Stimulated activated CD4-positive, alpha-beta T cell treated with anti-CD3 and anti-CD28 coated beads, Interleukin-1b, Interleukin-23, amount 100 ng/mL, for 24 hours (primary cell): ENCODE results near the gene HAT1.
A peak's percentile ranks its signal among the peaks of the same experiment; 100 is the strongest.
"Not testable (repeated sequence)": the region's sequence is repeated elsewhere in the genome, so short reads cannot be mapped to it uniquely, and the experiment has no call there.

Experiments used
- DNase-seq, 4 experiments: peaks; one replicate each; pipeline ENCODE4 v3.0.0-alpha.2; 2020; ENCODE audit warnings: low read depth in 4 of 4, low spot score in 1 of 4

HAT1 gene

GRCh38 chr2:171968509-171968908, 46.2 kb downstream of the HAT1 start:
- DNase-seq: no peak

GRCh38 chr2:171972329-171972982, 50.2 kb downstream of the HAT1 start:
- DNase-seq: no peak

GRCh38 chr2:171979103-171979502, 56.8 kb downstream of the HAT1 start:
- DNase-seq: no peak

GRCh38 chr2:171983924-171984323, 61.7 kb downstream of the HAT1 start:
- DNase-seq: not testable (repeated sequence)

DNA sequence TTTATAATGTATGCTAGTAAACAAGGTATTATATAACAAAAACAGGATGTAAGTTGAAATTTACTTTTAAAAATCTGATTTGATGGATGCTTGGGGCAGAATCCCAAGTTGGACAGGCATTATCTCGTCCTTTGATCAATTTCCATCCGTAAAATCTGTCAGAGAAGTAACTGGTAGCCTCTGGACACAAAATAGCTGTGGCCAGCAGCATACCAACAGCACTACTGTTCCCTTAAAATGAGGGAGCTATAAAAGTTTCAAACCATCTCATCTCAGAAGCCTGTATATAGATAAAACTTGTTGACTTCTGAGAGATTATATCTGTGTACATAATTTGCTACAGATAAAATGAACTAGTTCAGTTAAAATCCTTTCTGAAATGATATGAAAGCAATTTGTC, 62.8 kb downstream of the HAT1 start:
- no peak for DNase-seq

DNA sequence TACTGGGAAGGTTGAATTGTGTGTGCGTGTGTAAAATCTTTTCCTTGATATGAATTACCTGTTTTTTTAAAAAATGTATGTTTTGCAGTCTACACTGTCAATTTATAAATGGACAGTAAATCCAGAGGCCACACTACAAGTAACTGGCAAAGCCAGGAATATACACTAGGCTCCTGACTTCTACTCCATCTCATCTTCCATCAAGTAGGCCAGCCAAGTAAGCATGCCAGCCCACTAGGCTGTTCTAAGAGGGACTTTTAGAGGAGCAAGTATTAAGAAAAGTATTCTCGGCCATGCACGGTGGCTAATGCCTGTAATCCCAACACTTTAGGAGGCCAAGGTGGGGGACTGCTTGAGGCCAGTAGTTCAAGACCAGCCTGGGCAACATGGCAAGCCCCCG, 64.5 kb downstream of the HAT1 start:
- no peak for DNase-seq

DNA sequence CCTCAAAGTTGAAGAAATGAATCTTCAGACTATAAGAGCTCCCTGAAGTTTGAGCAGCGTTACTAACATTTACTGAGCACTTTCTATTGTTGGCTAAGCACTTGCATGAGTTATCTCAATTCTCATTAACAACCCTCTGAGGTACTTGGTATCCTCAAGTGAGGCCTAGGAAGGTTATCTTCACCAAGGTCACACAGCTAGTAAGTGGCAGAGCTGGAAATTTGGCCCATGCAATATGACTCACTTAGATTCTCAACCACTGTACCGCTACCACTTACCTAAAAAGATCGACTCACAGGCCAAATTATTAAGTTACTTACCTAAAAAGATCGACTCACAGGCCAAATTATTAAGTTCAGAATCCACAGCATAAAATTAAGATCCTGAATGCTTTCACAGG, 68.8 kb downstream of the HAT1 start:
- no peak for DNase-seq

DNA sequence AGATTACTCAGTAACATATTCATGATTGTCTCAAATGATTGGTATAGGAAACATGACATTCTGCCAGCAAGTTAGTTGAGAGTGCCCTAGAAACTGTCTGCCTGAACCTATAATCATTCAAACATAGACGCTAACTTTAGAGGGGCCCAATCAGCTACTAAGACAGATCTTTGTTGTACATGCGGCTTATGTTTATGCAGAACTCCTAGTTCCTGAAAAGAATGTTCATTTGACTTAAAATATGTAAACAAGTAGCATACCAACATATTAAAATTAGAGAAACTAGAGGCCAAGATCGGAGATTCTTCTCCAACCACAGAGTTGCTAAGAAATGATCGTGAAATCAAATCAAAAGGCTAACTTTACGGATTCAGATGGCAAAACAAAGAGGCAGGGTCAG, 73.3 kb downstream of the HAT1 start:
- DNase-seq: no peak

DNA sequence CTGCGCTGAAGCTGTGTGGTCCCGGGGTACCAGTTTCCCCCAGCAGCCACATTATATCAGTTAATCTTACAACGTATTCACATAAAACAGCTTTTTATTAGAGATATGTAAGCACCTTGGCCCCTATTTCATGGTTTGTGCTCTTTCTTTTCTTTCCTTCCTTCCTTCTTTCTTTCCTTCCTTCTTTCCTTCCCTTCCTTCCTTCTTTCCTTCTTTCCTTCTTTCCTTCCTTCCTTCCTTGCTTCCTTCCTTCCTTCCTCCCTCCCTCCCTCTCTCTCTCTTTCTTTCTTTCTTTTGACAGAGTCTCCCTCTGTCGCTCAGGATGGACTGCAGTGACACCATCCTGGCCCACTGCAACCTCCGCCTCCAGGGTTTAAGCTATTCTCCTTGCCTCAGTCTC, 73.8 kb downstream of the HAT1 start:
- no peak for DNase-seq

DNA sequence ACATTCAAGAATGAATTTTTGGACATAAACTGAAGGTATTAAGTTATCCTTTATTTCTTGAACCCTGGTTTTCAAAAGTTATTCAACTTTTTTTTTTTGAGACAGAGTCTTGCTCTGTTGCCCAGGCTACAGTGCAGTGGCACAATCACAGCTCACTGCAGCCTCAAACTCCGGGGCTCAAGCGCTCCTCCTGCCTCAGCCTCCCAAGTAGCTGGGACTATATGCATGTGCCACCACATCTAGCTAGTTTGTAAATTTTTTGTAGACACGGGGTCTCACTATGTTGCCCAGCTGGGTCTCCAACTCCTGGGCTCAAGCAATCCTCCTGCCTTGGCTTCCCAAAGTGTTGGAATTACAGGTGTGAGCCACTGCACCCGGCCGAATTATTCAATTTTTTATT, 74.8 kb downstream of the HAT1 start:
- DNase-seq: not testable (repeated sequence)

DNA sequence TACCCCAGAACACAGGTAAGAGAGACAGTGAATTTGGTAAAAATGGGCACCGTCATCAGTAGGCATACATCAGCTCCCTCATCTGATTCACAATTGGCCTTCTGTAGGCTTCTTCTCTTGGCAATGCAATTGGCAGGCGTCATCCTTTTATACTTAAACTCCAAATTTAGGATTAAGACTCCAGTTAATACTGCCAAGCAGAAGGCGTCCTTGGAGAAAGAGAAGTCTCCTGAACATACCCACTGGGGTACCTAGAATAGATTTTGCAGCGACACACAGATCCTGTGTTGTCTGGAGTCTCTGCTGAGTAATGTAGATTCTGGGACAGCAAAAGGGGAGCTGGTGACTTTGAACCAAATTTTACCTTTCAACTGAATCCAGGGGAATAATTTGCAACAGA, 76.9 kb downstream of the HAT1 start:
- no peak for DNase-seq

DNA sequence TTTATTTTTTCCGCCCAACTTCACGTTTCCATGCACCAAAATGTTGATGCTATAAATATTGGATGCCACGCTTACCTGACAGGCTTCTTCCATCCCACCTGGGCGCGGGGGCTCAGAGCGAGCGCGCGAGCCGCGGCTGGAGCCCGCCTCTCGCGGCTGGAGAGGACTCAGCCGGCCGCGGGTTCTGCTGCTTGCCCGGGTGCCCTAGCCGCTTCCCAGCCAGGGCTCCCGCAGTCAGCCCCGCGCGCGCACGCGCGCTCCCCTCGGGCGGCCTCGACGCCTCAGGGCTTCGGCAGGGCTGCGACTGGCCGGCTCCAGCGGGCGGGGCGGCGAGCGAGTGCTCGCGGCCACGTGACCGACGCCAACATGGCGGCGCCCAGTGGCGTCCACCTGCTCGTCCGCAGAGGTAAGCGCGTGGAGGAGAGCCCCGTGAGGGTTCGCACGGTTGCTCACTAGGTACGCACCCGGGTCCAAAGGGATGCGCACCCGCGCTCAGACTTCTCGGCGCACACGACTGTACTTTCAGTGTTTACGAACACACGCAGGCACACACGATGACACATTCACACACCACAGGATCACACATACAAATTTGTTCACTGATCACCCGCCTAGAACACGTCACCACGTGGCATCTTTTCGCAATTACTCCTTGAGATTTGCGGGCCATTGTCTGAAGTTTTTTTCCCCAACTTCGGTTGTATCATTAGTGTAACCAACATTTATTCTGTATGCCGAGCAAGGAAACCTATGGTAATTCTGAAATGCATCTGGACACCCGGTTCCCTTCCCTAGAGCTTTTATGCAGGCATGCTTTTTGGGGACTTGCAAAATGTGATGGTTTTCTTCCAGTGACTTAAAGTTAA, 77.6 kb downstream of the HAT1 start, which contains the start of gene METAP1D:
Gene METAP1D (plus strand): TSS at position 350 of the 866 bp plus-strand sequence. CDS start 17 bp downstream, at position 367.
- DNase-seq: peak; percentile 68 to 87 (median 74)

DNA sequence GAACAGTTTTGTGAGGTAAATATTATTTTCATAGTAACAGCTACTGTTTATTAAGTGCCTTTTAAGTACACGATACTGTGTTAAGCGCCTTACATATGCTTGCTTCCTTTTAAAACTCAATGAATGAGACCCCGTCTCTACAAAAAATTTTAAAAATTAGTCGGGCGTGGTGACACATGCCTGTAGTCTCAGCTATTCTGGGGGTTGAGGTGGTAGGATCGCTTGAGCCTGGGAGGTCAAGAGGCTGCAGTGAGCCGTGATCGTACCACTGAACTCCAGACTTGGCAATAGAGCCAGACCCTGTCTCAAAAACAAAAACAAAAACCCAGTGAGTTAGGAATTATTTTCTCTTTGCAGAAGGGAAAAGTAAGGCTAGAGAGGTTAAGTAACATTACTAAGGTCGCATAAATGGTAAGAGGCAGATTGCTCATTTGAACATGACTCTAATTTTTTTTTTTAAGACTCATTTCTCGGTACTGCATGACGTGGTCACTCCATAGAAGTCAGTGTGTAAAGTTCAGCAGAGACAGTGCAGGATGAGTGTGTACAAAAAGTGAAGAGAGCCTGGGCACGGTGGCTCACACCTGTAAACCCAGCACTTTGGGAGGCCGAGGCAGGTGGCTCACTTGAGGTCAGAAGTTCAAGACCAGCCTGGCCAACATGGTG, 78.6 kb downstream of the HAT1 start:
- no peak for DNase-seq

DNA sequence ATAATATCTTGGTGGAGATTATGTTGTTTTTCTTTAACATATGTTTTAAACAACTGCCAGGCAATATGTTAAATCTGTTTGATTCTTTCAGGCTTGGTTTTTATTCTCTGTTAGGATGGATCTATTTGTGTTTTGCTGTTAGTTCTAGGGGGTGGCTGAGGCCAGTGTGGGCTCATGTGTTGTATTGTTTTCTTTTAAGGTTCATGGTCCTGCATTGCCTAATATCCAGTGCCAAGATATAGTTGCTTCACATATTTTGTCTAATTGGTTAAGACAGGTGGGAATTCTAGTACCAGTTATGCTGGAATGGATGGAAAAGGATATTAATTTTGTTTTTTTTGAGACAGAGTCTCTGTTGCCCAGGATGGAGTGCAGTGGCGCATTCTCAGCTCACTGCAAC, 85.1 kb downstream of the HAT1 start:
- no peak for DNase-seq

DNA sequence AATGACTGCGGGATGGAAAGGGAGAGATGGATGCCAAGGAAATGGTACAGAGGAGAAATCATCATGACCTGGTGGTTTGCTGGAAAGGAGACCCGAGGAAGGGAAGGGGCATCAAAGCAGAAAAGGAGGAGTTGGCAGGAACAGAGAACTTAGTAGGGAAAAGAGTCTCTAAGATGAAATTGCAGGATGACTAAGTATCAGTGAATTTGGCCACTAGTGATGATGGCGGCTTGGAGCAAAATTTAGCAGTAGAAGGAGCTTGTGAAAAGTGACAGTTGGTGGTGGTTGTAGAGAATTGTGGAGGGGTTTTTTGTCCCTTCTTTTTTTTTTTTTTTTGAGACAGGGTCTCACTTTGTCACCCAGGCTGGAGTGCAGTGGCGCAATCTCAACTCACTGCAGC, 87.6 kb downstream of the HAT1 start:
- DNase-seq: no peak

- DNase-seq: no peak
Observed at GRCh38 chr2:172011812-172012575, 89.7 kb downstream of the HAT1 start.

DNA sequence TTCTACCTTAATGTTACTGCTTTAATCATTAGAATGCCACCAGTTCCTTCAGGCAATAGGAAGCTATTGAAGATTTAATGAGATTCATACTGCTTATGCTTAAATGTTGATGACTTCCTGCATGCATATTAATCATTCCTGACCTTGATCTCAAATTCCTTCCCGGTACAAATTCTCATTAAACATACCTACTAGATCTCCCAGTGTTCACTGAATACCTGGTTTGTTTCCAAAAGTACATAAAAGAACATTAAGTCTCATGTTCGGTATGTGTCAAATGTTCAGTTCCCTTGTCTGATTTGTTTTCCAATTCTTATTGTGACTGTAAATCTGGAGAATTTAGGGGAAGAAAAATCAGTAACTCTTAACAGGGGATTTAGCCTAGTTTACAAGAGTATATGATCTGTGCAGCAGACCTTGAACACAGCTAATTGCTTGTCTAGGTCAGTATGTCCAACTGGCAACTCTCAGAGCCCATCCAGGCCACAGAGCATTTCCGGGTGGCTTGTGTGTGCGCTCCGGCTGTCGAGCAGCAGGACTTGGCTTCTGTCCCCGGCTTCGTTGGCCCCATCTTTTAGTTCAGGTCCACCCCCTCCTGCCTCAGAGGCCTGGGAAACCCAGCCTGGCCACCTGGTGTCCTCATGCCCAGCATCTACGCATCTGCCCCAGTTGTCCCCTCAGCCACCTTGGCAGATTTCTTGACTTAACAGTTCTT, 90.6 kb downstream of the HAT1 start:
- DNase-seq: no peak

DNA sequence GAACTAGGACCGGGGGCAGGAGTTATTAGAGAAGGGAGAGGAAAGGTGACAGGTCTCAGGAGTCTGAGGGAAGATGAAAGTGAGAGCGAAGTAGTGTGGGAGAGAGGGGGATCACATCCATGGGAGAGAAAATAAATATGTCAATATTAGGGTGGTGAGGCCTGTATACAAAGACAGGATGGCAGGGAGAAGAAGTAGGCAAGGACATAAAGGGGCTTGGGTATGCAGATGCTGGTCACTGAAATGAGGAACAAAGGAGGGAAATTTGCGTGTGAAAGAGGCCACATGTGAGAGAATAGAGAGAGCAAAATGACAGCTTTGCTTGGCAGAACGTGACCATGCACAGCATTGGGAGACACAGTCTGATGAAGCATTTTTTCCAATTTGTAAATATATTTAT, 91.1 kb downstream of the HAT1 start:
- DNase-seq: no peak

DNA sequence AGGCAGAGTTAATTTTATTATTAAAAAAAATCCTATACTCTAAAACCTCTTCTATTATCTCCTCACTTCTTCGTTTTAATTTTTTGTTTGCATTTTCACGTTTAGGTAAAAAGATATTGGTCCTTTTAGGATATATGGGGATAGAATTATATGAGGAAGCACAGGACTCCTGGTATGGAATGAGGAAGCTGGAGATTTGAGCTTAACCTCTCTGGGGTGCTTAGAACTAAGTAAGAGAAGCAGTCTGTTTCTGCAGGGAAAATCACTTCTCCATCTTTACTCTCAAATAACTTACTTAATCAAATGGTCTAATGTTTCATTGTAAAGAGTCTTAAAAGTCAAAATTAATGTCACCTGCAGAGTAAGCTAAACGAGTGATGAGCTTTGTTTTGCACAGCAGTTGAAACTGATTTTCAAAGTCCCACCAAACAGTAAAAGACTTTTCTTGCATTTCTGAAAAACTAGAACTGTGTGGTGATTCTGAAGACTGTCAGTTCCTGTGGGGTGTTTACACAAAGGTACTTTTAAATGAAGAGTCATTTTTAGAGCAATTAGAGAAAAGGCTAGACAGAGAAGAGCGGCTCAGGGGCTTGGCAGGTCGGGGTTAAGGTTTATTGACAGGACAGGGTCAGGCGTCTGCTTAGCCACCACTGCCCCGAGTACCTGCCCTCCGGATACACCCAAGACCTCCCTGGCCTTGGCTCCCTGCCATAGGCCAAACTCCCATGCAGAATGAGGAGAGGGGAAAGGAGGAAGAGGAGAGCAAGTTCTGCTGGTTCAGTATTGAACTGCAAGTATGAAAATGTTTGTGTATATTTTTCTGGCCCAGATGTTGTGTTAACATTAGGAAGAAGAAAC, 99.0 kb downstream of the HAT1 start:
- no peak for DNase-seq

DNA sequence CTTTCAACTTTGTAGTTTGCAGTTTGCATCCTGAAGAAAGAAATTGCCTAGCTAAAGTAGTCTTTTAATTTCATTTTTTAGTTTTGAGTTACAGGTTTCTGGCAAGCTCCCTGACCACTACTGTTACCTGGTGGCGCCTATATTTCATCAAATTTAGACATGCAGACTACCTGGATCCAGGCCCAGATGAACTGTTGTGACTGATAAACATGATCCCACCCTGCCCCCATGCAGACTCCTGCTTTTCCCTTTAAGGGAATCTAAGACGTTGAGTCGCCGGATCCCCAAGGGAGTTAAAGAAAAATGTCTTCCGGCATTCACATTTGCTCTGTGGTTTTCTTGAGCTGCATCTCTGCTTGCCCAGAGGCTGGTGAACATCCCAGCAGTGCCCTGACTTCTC, 99.7 kb downstream of the HAT1 start:
- no peak for DNase-seq
